ENCODE measurements around the gene ASCL2. TPM values are rescaled to one million over a fixed set of nuclear protein-coding genes. Genes with fewer than 3 reads are reported as not detected.

Gene ASCL2
- total and polyA plus RNA-seq, 2 experiments from 2014 or later = not detected

DNA sequence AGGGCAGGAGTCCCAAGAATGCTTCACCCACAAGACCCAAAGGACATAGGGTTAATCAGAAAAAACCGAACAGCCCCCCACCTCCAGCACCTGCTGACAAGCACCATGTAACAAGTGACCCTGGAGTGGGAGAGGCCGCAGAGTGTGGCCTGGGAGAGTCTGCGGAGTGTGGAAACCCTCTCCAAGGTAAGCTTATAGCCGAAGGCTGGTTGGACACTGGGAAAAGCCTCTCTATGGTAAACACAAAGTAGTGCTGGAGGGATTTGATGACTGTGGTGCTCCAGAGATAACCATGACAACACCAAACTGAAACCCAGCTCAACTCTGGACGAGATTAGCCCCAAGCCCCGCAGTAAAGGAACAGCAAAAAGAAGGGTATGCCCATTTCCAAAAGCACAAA is 19.2 kb downstream of the ASCL2 start:
- Histone ChIP-seq H3K36me3 (no peaks in the 10 kb centered on the region), H3K4me1 (ENCODE audit: low read depth) (no peaks in the 10 kb centered on the region), H3K9me3 (ENCODE audit: low read depth) (no peaks in the 10 kb centered on the region), H3K27me3 (no peaks in the 10 kb centered on the region), H3K4me3 (no peak overlapping the region), H3K27ac (no peak overlapping the region)
- TF ChIP-seq, protein P1, sequence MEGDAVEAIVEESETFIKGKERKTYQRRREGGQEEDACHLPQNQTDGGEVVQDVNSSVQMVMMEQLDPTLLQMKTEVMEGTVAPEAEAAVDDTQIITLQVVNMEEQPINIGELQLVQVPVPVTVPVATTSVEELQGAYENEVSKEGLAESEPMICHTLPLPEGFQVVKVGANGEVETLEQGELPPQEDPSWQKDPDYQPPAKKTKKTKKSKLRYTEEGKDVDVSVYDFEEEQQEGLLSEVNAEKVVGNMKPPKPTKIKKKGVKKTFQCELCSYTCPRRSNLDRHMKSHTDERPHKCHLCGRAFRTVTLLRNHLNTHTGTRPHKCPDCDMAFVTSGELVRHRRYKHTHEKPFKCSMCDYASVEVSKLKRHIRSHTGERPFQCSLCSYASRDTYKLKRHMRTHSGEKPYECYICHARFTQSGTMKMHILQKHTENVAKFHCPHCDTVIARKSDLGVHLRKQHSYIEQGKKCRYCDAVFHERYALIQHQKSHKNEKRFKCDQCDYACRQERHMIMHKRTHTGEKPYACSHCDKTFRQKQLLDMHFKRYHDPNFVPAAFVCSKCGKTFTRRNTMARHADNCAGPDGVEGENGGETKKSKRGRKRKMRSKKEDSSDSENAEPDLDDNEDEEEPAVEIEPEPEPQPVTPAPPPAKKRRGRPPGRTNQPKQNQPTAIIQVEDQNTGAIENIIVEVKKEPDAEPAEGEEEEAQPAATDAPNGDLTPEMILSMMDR (IDR thresholded peaks at IDR 0.05; ENCODE audit: low read depth, low read length) = no peak
- DNase-seq (ENCODE audit: low read depth in 1 of 2, low spot score in 1 of 2) = no peak

DNA sequence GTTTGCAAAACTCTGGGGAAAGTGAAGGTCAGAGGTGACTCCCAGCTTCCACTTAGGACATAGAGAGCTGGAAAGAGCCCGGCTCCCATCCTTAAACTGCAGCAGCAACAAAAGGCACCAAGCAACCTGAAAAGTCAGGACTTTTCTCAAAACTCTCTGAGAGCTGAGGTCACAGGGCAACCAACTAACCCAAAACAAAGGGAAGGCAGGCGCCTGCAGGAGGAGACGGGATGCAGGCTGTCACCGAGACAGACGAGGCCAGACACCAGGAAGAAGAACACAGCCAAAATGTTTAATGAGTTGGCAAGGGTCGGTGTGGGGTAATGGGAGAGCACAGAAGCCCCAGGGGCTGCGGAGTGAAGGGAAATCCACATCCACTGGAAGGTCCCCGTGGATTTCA is 19.9 kb downstream of the ASCL2 start:
- DNase-seq (ENCODE audit: low read depth in 1 of 2, low spot score in 1 of 2) = no peak
- Histone ChIP-seq H3K36me3 (no peaks in the 10 kb centered on the region), H3K27ac (no peak overlapping the region), H3K9me3 (ENCODE audit: low read depth) (no peaks in the 10 kb centered on the region), H3K4me1 (ENCODE audit: low read depth) (no peaks in the 10 kb centered on the region), H3K4me3 (no peak overlapping the region), H3K27me3 (no peaks in the 10 kb centered on the region)
- TF ChIP-seq, protein P1 (IDR thresholded peaks at IDR 0.05; ENCODE audit: low read depth, low read length) = no peak

DNA sequence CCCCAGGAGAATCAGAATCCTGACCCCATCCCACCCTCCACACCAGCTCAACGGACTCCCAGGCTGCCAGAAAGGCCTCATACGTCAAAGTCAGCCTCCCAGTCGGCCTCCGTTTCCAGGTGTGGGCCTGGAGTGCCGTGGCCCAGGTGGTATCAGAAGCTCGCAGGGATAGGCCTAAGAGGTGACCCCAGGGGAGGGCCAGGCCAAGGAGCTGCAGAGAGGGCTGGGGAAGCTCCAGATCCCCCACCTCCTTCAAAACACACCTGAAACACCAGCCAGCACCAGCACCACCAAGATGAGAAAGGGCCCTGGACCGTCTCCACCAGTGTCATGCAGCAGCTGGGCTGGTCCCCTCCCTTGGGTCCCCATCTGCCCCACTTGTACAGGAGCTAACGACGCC is 20.3 kb downstream of the ASCL2 start:
- Histone ChIP-seq H3K4me3 (no peak overlapping the region), H3K9me3 (ENCODE audit: low read depth) (no peaks in the 10 kb centered on the region), H3K4me1 (ENCODE audit: low read depth) (no peaks in the 10 kb centered on the region), H3K27ac (no peak overlapping the region), H3K27me3 (no peaks in the 10 kb centered on the region), H3K36me3 (no peaks in the 10 kb centered on the region)
- DNase-seq (ENCODE audit: low read depth in 1 of 2, low spot score in 1 of 2) = no peak
- TF ChIP-seq, protein P1 (IDR thresholded peaks at IDR 0.05; ENCODE audit: low read depth, low read length) = no peak

DNA sequence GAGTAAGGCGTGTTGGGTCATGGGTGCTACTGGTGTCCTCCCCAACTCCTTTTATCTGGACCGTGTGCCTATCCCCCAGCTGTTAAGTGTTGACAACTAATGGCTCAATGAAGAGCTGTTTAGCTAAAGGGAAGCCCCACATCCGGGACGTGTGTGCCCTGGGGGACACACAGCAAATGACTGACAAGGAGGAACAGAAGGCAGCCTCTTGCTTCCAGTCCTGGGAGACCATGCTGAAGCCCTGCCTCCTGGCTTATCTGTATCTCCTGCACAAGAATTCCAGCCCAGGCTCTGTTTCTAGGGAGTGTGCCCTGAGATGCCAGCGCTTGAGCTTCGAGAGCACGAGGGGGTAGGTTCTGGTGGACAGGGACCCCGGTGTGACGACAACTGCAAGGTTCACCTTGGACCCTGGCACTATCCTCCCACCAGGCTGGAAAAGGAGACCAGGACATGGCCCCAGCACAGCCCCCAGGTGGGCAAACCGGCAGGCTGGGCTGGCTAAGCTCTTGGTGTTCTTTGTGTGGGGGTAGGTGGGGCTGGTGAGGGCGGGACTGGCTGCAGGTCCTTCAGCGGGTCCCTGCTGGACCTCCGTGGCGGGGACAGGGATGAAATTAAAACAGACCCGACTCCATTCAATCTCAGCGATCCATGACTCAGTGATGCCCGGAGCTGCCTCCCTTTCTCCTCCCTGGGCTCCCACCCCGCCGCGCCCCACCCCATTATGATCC is 21.0 kb downstream of the ASCL2 start:
- H3K9me3 ChIP-seq (ENCODE audit: low read depth) = no peaks in the 10 kb centered on the region
- DNase-seq (ENCODE audit: low read depth in 1 of 2, low spot score in 1 of 2) = no peak
- no peak overlapping the region for H3K27ac ChIP-seq
- H3K4me3 ChIP-seq = no peak overlapping the region
- H3K4me1 ChIP-seq (ENCODE audit: low read depth) = no peaks in the 10 kb centered on the region
- TF ChIP-seq, protein P1 (IDR thresholded peaks at IDR 0.05; ENCODE audit: low read depth, low read length) = no peak
- no peaks in the 10 kb centered on the region for H3K36me3 ChIP-seq
- H3K27me3 ChIP-seq = no peaks in the 10 kb centered on the region

DNA sequence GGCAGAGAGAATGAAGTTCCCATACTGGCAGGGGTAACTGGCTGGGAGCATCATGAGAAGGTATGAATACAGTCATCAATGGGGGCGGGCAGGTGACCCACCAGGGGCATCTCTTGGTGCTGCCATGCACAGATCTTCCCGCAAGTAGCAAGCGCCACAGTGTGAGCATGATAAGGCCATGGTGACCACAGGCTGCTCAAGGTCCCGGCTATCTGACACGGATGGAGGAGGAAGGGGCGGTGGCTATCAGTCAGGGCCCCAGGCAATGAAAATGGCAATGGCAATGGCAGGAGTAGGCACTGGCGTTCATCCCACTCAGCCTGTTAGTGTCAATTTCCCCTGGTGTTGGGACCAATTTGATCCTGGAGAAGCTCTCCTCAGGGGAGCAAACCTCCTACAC is 21.6 kb downstream of the ASCL2 start:
- Histone ChIP-seq H3K4me3 (no peak overlapping the region), H3K36me3 (no peaks in the 10 kb centered on the region), H3K4me1 (ENCODE audit: low read depth) (no peaks in the 10 kb centered on the region), H3K27ac (no peak overlapping the region), H3K9me3 (ENCODE audit: low read depth) (no peaks in the 10 kb centered on the region), H3K27me3 (peaks cover 3% of the 10 kb centered on the region)
- DNase-seq (ENCODE audit: low read depth in 1 of 2, low spot score in 1 of 2) = no peak
- TF ChIP-seq, protein P1 (IDR thresholded peaks at IDR 0.05; ENCODE audit: low read depth, low read length) = no peak
